Hematopoietic multipotent progenitor cell treated with erythropoietin and hydrocortisone succinate and interleukin-3 and kit ligand, for 8 days (in vitro differentiated cells): ENCODE results near the gene ZFP36L1.

Experiments used
- DNase-seq: peaks from one replicate; pipeline ENCODE4 v3.0.0-alpha.2; 2015

ZFP36L1 gene

GRCh38 chr14:68792979-68793733 lies at the start of gene ZFP36L1:
Gene ZFP36L1, minus strand, starts transcription at chr14:68793067. Its CDS starts 129 bp downstream, at chr14:68792938.
- peak; percentile 96 for DNase-seq

- no peak for DNase-seq
These were observed 49.4 kb upstream of the ZFP36L1 start for GRCh38 chr14:68842298-68842697.

GRCh38 chr14:68841016-68841809 lies 48.3 kb upstream of the ZFP36L1 start:
- DNase-seq: no peak

GRCh38 chr14:68840454-68840853 lies 47.6 kb upstream of the ZFP36L1 start:
- DNase-seq: no peak

- DNase-seq: no peak
These were observed 43.2 kb upstream of the ZFP36L1 start for GRCh38 chr14:68836082-68836481.

GRCh38 chr14:68834816-68835215 lies 41.9 kb upstream of the ZFP36L1 start:
- peak; percentile 40 for DNase-seq

GRCh38 chr14:68828698-68829097 lies 35.8 kb upstream of the ZFP36L1 start:
- no peak for DNase-seq

GRCh38 chr14:68825729-68826128 lies 32.9 kb upstream of the ZFP36L1 start:
- no peak for DNase-seq

- peak; percentile 68 for DNase-seq
These were observed 31.9 kb upstream of the ZFP36L1 start for GRCh38 chr14:68824517-68825347.

GRCh38 chr14:68824207-68824516 lies 31.3 kb upstream of the ZFP36L1 start:
- DNase-seq: no peak

- DNase-seq: no peak
These were observed 30.8 kb upstream of the ZFP36L1 start for GRCh38 chr14:68823434-68824206.

- DNase-seq: no peak
These were observed 30.1 kb upstream of the ZFP36L1 start for GRCh38 chr14:68822926-68823325.

- peak; percentile 41 for DNase-seq
These were observed 29.3 kb upstream of the ZFP36L1 start for GRCh38 chr14:68822132-68822651.

- no peak for DNase-seq
These were observed 28.3 kb upstream of the ZFP36L1 start for GRCh38 chr14:68820999-68821683.

- DNase-seq: no peak
These were observed 27.7 kb upstream of the ZFP36L1 start for GRCh38 chr14:68820536-68820935.

- DNase-seq: no peak
These were observed 27.3 kb upstream of the ZFP36L1 start for GRCh38 chr14:68820119-68820518.

GRCh38 chr14:68819260-68819691 lies 26.4 kb upstream of the ZFP36L1 start:
- peak; percentile 40 for DNase-seq

- DNase-seq: no peak
These were observed 24.8 kb upstream of the ZFP36L1 start for GRCh38 chr14:68817506-68818212.

GRCh38 chr14:68816943-68817430 lies 24.1 kb upstream of the ZFP36L1 start:
- no peak for DNase-seq

- peak; percentile 86 for DNase-seq
These were observed 23.5 kb upstream of the ZFP36L1 start for GRCh38 chr14:68816183-68816942.
